NCI-H2081 treated with DMSO at 0.1 percent for 48 hours (cell line): ENCODE data around the gene KIAA0930.
"Not testable (repeated sequence)": the region's sequence is repeated elsewhere in the genome, so short reads cannot be mapped to it uniquely, and the experiment has no call there.

ENCODE experiments used
- DNase-seq: peaks from one replicate; lab custom pipeline; 2025; lab: John Stamatoyannopoulos, UW

KIAA0930 gene

GRCh38 chr22:45262931-45263462 is 22.3 kb upstream of the KIAA0930 start:
- no peak for DNase-seq

- DNase-seq = no peak
Observed at GRCh38 chr22:45262195-45262930, 21.7 kb upstream of the KIAA0930 start.

- DNase-seq = no peak
Observed at GRCh38 chr22:45261407-45262088, 20.9 kb upstream of the KIAA0930 start.

- not testable (repeated sequence) for DNase-seq
Observed at GRCh38 chr22:45260395-45260759, 19.7 kb upstream of the KIAA0930 start.

GRCh38 chr22:45259754-45260394 is 19.2 kb upstream of the KIAA0930 start:
- no peak for DNase-seq

- DNase-seq = not testable (repeated sequence)
Observed at GRCh38 chr22:45257941-45258340, 17.2 kb upstream of the KIAA0930 start.

GRCh38 chr22:45254789-45255278 is 14.1 kb upstream of the KIAA0930 start:
- no peak for DNase-seq

- no peak for DNase-seq
Observed at GRCh38 chr22:45254388-45254787, 13.7 kb upstream of the KIAA0930 start.

GRCh38 chr22:45253039-45253641 is 12.4 kb upstream of the KIAA0930 start:
- DNase-seq = no peak

- no peak for DNase-seq
Observed at GRCh38 chr22:45251825-45252224, 11.1 kb upstream of the KIAA0930 start.

GRCh38 chr22:45248832-45249561 is 8.3 kb upstream of the KIAA0930 start:
- no peak for DNase-seq

- DNase-seq = no peak
Observed at GRCh38 chr22:45246060-45246985, 5.6 kb upstream of the KIAA0930 start.

GRCh38 chr22:45244916-45245315 is 4.2 kb upstream of the KIAA0930 start:
- DNase-seq = no peak

GRCh38 chr22:45242778-45243191 is 2.1 kb upstream of the KIAA0930 start:
- DNase-seq = peak; percentile 73

GRCh38 chr22:45240104-45240809 is 437 bp downstream of the KIAA0930 start:
- no peak for DNase-seq

GRCh38 chr22:45239681-45240051 is 1.0 kb downstream of the KIAA0930 start:
- DNase-seq = no peak

GRCh38 chr22:45238957-45239680 is 1.6 kb downstream of the KIAA0930 start:
- no peak for DNase-seq

- DNase-seq = no peak
Observed at GRCh38 chr22:45238076-45238956, 2.4 kb downstream of the KIAA0930 start.
